H1 (cell line): ENCODE data around the gene KLHL5. TPM values are rescaled to one million over a fixed set of nuclear protein-coding genes. Genes with fewer than 3 reads are reported as not detected.

ENCODE experiments used
- BACH1 ChIP-seq: IDR thresholded peaks from 2 replicates; pipeline ENCODE4 v1.6.1; 2012; ENCODE audit warnings: low read length, improper control_type of control experiment
- RAD21 ChIP-seq, 2 experiments: IDR thresholded peaks in 1 of 2; conservative IDR thresholded peaks in 1 of 2; 2 replicates each; pipeline ENCODE4 v1.6.1; 2011; ENCODE audit warnings: low read depth in 2 of 2, low read length in 2 of 2, improper control_type of control experiment in 1 of 2, inconsistent platforms in 1 of 2, mild to moderate bottlenecking in 1 of 2, moderate library complexity in 1 of 2
- SAP30 ChIP-seq: fragments of 300-600 bp; sonication (generic); IDR thresholded peaks from 2 replicates; pipeline ENCODE4 v1.7.1; 2012; ENCODE audit warnings: low read length, moderate library complexity, mild to moderate bottlenecking, inconsistent platforms; ENCODE audit not compliant: insufficient read depth, insufficient replicate concordance
- polyA plus RNA-seq, 7 experiments: library from polyadenylated mRNA; depleted of rRNA in 3 of 7; stranded (reverse) in 5 of 7; unstranded in 2 of 7; fragments of >200 nt in 5 of 7; fragments of 200-250 nt in 2 of 7; gene quantifications; 1 replicate in 5 of 7; 2 replicates in 1 of 7; 4 replicates in 1 of 7; pipeline versions ENCODE4 v1.2.1 to v1.2.3, GENCODE V29; 2011 to 2013; ENCODE audit warnings: missing spikeins in 2 of 7, mixed read lengths in 2 of 7
- total RNA-seq: library from RNA; stranded (reverse); fragmentation: NEBNext Ultra II Directional; extraction: Animal tissue kit (Norgen Biotek cat#: 25700); gene quantifications from 2 replicates; pipeline ENCODE4 v1.2.1, GENCODE V29; 2021

The KLHL5 gene
- total and polyA plus RNA-seq, 2 of the 8 experiments (the other 6 are each of a cell fraction or from before 2014, with no cell fraction given) = 13.0 to 23.6 TPM

DNA sequence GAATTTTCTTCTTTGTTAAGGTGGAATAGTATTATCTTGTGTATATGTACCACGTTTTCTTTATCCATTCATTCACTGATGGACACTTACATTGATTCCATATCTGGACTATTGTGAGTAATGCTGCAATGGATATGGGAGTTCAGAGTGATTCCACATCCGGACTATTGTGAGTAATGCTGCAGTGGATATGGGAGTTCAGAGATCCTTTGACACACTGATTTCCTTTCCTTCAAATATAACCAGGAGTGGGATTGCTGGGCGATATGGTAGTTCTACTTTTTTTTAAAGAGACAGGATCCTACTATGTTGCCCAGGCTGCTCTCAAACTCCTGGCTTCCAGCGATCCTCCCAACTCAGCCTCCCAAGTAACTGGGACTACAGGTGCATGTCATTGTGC is 41.9 kb upstream of the KLHL5 start (continued):
- TF ChIP-seq RAD21 (IDR thresholded peaks at IDR 0.05 in 1 of 2, conservative IDR thresholded peaks at IDR 0.05 in 1 of 2; ENCODE audit: low read depth in 2 of 2, low read length in 2 of 2) (no peak), SAP30 (no peak), BACH1 (no peak)
